H1 (cell line): ENCODE measurements around the gene KLHL2. TPM values are rescaled to one million over a fixed set of nuclear protein-coding genes. Genes with fewer than 3 reads are reported as not detected.

Source experiments
- CTCF ChIA-PET: fragments of 300-600 bp; sonication (Branson Sonifier 250); formaldehyde crosslinking; loops from one replicate; lab custom pipeline; 2021; ENCODE audit not compliant: partially characterized antibody; lab: Charles Lee
- POLR2A ChIA-PET: fragments of 300-600 bp; sonication (Branson Sonifier 250); formaldehyde crosslinking; loops from one replicate; lab custom pipeline; 2021; ENCODE audit warnings: inconsistent platforms; ENCODE audit not compliant: partially characterized antibody; lab: Charles Lee
- DNase-seq, 2 experiments: peaks; one replicate each; pipeline versions ENCODE4 v3.0.0 to v3.0.0-alpha.2; 2010 to 2022; ENCODE audit warnings: low spot score in 2 of 2, low read depth in 1 of 2, mixed read lengths in 1 of 2
- FAIRE-seq: peaks from 2 replicates; lab custom pipeline; 2011; peaks lifted over from hg19 to GRCh38; lab: Jason Lieb, UNC
- H2AFZ ChIP-seq: 2 replicates; pipeline ENCODE4 v1.8.1; 2012; ENCODE audit warnings: low read length, inconsistent platforms
- H2AK5ac ChIP-seq: 2 replicates; pipeline ENCODE4 v1.6.1; 2013; ENCODE audit warnings: low read depth, low read length
- H2BK120ac ChIP-seq: replicated peaks from 2 replicates; pipeline ENCODE3; 2013; ENCODE audit warnings: low read depth, low read length, inconsistent platforms
- H2BK12ac ChIP-seq: 2 replicates; pipeline ENCODE4 v1.6.1; 2013; ENCODE audit warnings: low read depth, low read length
- H2BK15ac ChIP-seq: 2 replicates; pipeline ENCODE4 v1.6.1; 2013; ENCODE audit warnings: low read length
- H2BK20ac ChIP-seq: 2 replicates; pipeline ENCODE4 v1.6.1; 2013; ENCODE audit warnings: low read length
- H2BK5ac ChIP-seq: 2 replicates; pipeline ENCODE4 v1.6.1; 2013; ENCODE audit warnings: low read depth, low read length
- H3K14ac ChIP-seq: 2 replicates; pipeline ENCODE4 v1.6.1; 2013; ENCODE audit warnings: inconsistent platforms; ENCODE audit not compliant: insufficient read length
- H3K18ac ChIP-seq: 2 replicates; pipeline ENCODE4 v1.6.1; 2013; ENCODE audit warnings: low read length; ENCODE audit errors: extremely low read depth
- H3K23ac ChIP-seq: 2 replicates; pipeline ENCODE4 v1.6.1; 2013; ENCODE audit warnings: inconsistent platforms; ENCODE audit not compliant: insufficient read length
- H3K23me2 ChIP-seq: 2 replicates; pipeline ENCODE4 v1.6.1; 2013; ENCODE audit warnings: low read depth, low read length
- H3K27ac ChIP-seq: 2 replicates; pipeline ENCODE4 v1.6.1; 2011; ENCODE audit warnings: low read depth, low read length, inconsistent platforms
- H3K27me3 ChIP-seq, 4 experiments: replicated peaks in 1 of 4; 1 replicate in 1 of 4; 2 replicates in 3 of 4; pipeline versions ENCODE4 v1.6.1 to v1.8.1; 2011 to 2013; ENCODE audit warnings: low read length in 3 of 4, mild to moderate bottlenecking in 3 of 4, inconsistent platforms in 2 of 4, mixed read lengths in 2 of 4, moderate library complexity in 1 of 4; ENCODE audit not compliant: control insufficient read depth in 3 of 4, insufficient read depth in 3 of 4; ENCODE audit errors: extremely low read depth in 1 of 4
- H3K36me3 ChIP-seq, 4 experiments: 2 replicates each; pipeline versions ENCODE4 v1.6.1 to v1.8.1; 2011 to 2013; ENCODE audit warnings: mild to moderate bottlenecking in 4 of 4, low read length in 3 of 4, moderate library complexity in 2 of 4, control low read depth in 1 of 4, inconsistent platforms in 1 of 4; ENCODE audit not compliant: insufficient read depth in 4 of 4, control insufficient read depth in 2 of 4
- H3K4ac ChIP-seq: replicated peaks from 2 replicates; pipeline ENCODE3; 2013; ENCODE audit warnings: low read length, low read depth, mixed read lengths, inconsistent platforms; ENCODE audit not compliant: insufficient read length
- H3K4me1 ChIP-seq, 4 experiments: replicated peaks in 1 of 4; 1 replicate in 1 of 4; 2 replicates in 3 of 4; pipeline versions ENCODE4 v1.6.1 to v1.8.1; 2011 to 2013; ENCODE audit warnings: low read length in 3 of 4, inconsistent platforms in 2 of 4, mixed read lengths in 1 of 4; ENCODE audit not compliant: insufficient read depth in 4 of 4, control insufficient read depth in 3 of 4
- H3K4me2 ChIP-seq, 2 experiments: 2 replicates each; pipeline versions ENCODE4 v1.6.1 to v1.8.1; 2011 to 2013; ENCODE audit warnings: low read depth in 2 of 2, low read length in 2 of 2, control low read depth in 1 of 2, inconsistent platforms in 1 of 2, mild to moderate bottlenecking in 1 of 2; ENCODE audit not compliant: insufficient read depth in 1 of 2
- H3K4me3 ChIP-seq, 4 experiments: fragments of 200-600, 300-600 bp in 1 of 4; sonication (generic), shearing (Covaris generic), sonication (Bioruptor Twin) in 1 of 4; 2 replicates each; pipeline versions ENCODE4 v1.5.1 to v1.8.1; 2011 to 2016; ENCODE audit warnings: low read length in 4 of 4, low read depth in 3 of 4, control low read depth in 2 of 4, inconsistent platforms in 2 of 4, mild to moderate bottlenecking in 2 of 4, mixed read lengths in 1 of 4, moderate library complexity in 1 of 4; ENCODE audit not compliant: insufficient read depth in 2 of 4; ENCODE audit errors: extremely low read depth in 1 of 4
- H3K56ac ChIP-seq: replicated peaks from 2 replicates; pipeline ENCODE3; 2013; ENCODE audit warnings: low read depth, mild to moderate bottlenecking, mixed read lengths, low read length, inconsistent platforms; ENCODE audit not compliant: insufficient read length
- H3K79me1 ChIP-seq: 2 replicates; pipeline ENCODE4 v1.6.1; 2013; ENCODE audit warnings: low read depth, low read length, control low read depth
- H3K79me2 ChIP-seq, 2 experiments: 2 replicates each; pipeline versions ENCODE4 v1.6.1 to v1.8.1; 2012 to 2013; ENCODE audit warnings: low read length in 2 of 2, mild to moderate bottlenecking in 2 of 2, inconsistent platforms in 1 of 2; ENCODE audit not compliant: insufficient read depth in 2 of 2, control insufficient read depth in 1 of 2
- H3K9ac ChIP-seq, 4 experiments: replicated peaks in 1 of 4; 1 replicate in 1 of 4; 2 replicates in 3 of 4; pipeline versions ENCODE4 v1.6.1 to v1.8.1; 2011 to 2013; ENCODE audit warnings: low read depth in 3 of 4, low read length in 3 of 4, control low read depth in 2 of 4, mild to moderate bottlenecking in 2 of 4, moderate library complexity in 2 of 4, inconsistent platforms in 1 of 4; ENCODE audit errors: extremely low read depth in 1 of 4
- H3K9me3 ChIP-seq, 2 experiments: 2 replicates each; pipeline versions ENCODE4 v1.6.1 to v1.8.1; 2012 to 2013; ENCODE audit warnings: mild to moderate bottlenecking in 2 of 2, moderate library complexity in 2 of 2, control low read depth in 1 of 2, inconsistent platforms in 1 of 2, low read depth in 1 of 2, low read length in 1 of 2, mixed read lengths in 1 of 2; ENCODE audit not compliant: insufficient read depth in 2 of 2
- H4K20me1 ChIP-seq, 2 experiments: replicated peaks in 1 of 2; 2 replicates each; pipeline versions ENCODE3 to v1.8.1; 2011 to 2013; ENCODE audit warnings: inconsistent platforms in 2 of 2, low read length in 2 of 2, mild to moderate bottlenecking in 1 of 2; ENCODE audit not compliant: insufficient read depth in 2 of 2, control insufficient read depth in 1 of 2
- H4K5ac ChIP-seq: 2 replicates; pipeline ENCODE4 v1.6.1; 2013; ENCODE audit warnings: low read length, low read depth, mixed read lengths, inconsistent platforms; ENCODE audit not compliant: insufficient read length
- H4K8ac ChIP-seq: 2 replicates; pipeline ENCODE4 v1.8.0; 2013; ENCODE audit warnings: mild to moderate bottlenecking, moderate library complexity, low read length, inconsistent platforms; ENCODE audit not compliant: insufficient read depth; ENCODE audit errors: extremely low read depth
- H4K91ac ChIP-seq: replicated peaks from 2 replicates; pipeline ENCODE3; 2013; ENCODE audit warnings: low read length, mixed read lengths, inconsistent platforms; ENCODE audit not compliant: insufficient read length
- BACH1 ChIP-seq: IDR thresholded peaks from 2 replicates; pipeline ENCODE4 v1.6.1; 2012; ENCODE audit warnings: low read length, improper control_type of control experiment
- BRCA1 ChIP-seq: IDR thresholded peaks from 2 replicates; pipeline ENCODE4 v1.6.1; 2012; ENCODE audit warnings: low read depth, low read length, improper control_type of control experiment
- CBX5 ChIP-seq: fragments of 300-800, 300-1000 bp; sonication (generic); IDR thresholded peaks from 2 replicates; pipeline ENCODE4 v1.7.1; 2016; ENCODE audit warnings: antibody characterized with exemption, low read length, low read depth
- CTCF ChIP-seq, 3 experiments: IDR thresholded peaks; 1 replicate in 2 of 3; 2 replicates in 1 of 3; pipeline versions ENCODE4 v1.5.1 to v1.6.1; 2011; ENCODE audit warnings: low read length in 3 of 3, mild to moderate bottlenecking in 3 of 3, inconsistent platforms in 2 of 3, low read depth in 1 of 3, moderate library complexity in 1 of 3; ENCODE audit not compliant: insufficient read depth in 1 of 3; ENCODE audit errors: control extremely low read depth in 1 of 3
- GABPA ChIP-seq: IDR thresholded peaks from 2 replicates; pipeline ENCODE4 v1.6.1; 2011; ENCODE audit warnings: mild to moderate bottlenecking, low read length, moderate library complexity, borderline replicate concordance; ENCODE audit not compliant: insufficient read depth
- RAD21 ChIP-seq, 2 experiments: IDR thresholded peaks in 1 of 2; conservative IDR thresholded peaks in 1 of 2; 2 replicates each; pipeline ENCODE4 v1.6.1; 2011; ENCODE audit warnings: low read depth in 2 of 2, low read length in 2 of 2, improper control_type of control experiment in 1 of 2, inconsistent platforms in 1 of 2, mild to moderate bottlenecking in 1 of 2, moderate library complexity in 1 of 2
- RFX5 ChIP-seq: IDR thresholded peaks from 2 replicates; pipeline ENCODE4 v1.6.1; 2011; ENCODE audit warnings: low read depth, low read length, improper control_type of control experiment, borderline replicate concordance
- SAP30 ChIP-seq: fragments of 300-600 bp; sonication (generic); IDR thresholded peaks from 2 replicates; pipeline ENCODE4 v1.7.1; 2012; ENCODE audit warnings: low read length, moderate library complexity, mild to moderate bottlenecking, inconsistent platforms; ENCODE audit not compliant: insufficient read depth, insufficient replicate concordance
- WGBS, 2 experiments: shearing (Covaris generic) in 1 of 2; methylation state at CpG; one replicate each; pipeline versions ENCODE4 v1.1.6 to v1.1.7; 2013 to 2015; ENCODE audit warnings: low lambda C conversion rate in 2 of 2, mixed read lengths in 2 of 2, inconsistent platforms in 1 of 2, low coverage in 1 of 2, missing lambda C conversion rate in 1 of 2; ENCODE audit not compliant: insufficient replicate concordance in 2 of 2, insufficient coverage in 1 of 2, insufficient read length in 1 of 2; ENCODE audit errors: extremely low coverage in 1 of 2, missing lambda C conversion rate in 1 of 2; 5-methylcytosine and 5-hydroxymethylcytosine counted together
- polyA plus RNA-seq, 7 experiments: library from polyadenylated mRNA; depleted of rRNA in 3 of 7; stranded (reverse) in 5 of 7; unstranded in 2 of 7; fragments of >200 nt in 5 of 7; fragments of 200-250 nt in 2 of 7; gene quantifications; 1 replicate in 5 of 7; 2 replicates in 1 of 7; 4 replicates in 1 of 7; pipeline versions ENCODE4 v1.2.1 to v1.2.3, GENCODE V29; 2011 to 2013; ENCODE audit warnings: missing spikeins in 2 of 7, mixed read lengths in 2 of 7
- total RNA-seq: library from RNA; stranded (reverse); fragmentation: NEBNext Ultra II Directional; extraction: Animal tissue kit (Norgen Biotek cat#: 25700); gene quantifications from 2 replicates; pipeline ENCODE4 v1.2.1, GENCODE V29; 2021

KLHL2 gene
- total and polyA plus RNA-seq, 2 of the 8 experiments (the other 6 are each of a cell fraction or from before 2014, with no cell fraction given): 5.2 to 12.0 TPM

- Histone ChIP-seq H3K27me3 (no peaks in the 10 kb centered on the region), H3K36me3 (no peaks in the 10 kb centered on the region), H3K4me3 (no peak overlapping the region), H2BK12ac (no peak overlapping the region), H4K20me1 (no peaks in the 10 kb centered on the region), H4K5ac (no peak overlapping the region), H3K23me2 (no peaks in the 10 kb centered on the region), H3K9ac (no peak overlapping the region), H3K4me2 (no peak overlapping the region), H2BK20ac (no peak overlapping the region), H2BK15ac (no peak overlapping the region), H2BK5ac (no peak overlapping the region), H3K4me1 (no peaks in the 10 kb centered on the region), H3K14ac (no peak overlapping the region), H2AFZ (peak overlapping the region; percentile 90), H3K18ac (no peak overlapping the region), H3K79me1 (no peaks in the 10 kb centered on the region), H2BK120ac (no peak overlapping the region), H3K23ac (no peak overlapping the region), H3K9me3 (peaks cover 0 to 5% of the 10 kb centered on the region in 2 experiments; a peak in 1 of 4 replicates), H2AK5ac (no peak overlapping the region), H4K8ac (no peak overlapping the region), H3K27ac (no peak overlapping the region), H3K56ac (no peak overlapping the region), H3K4ac (no peak overlapping the region), H3K79me2 (no peaks in the 10 kb centered on the region), H4K91ac (no peak overlapping the region)
- WGBS, 2 experiments: 85% methylated on average over 5 of the region's 5 CpGs; no CpG with 5 or more reads in 1 of the 2 experiments
- no peak for DNase-seq
- POLR2A ChIA-PET: no interaction called here
- CTCF ChIA-PET: interaction anchor here (0.5 to 14.3 kb wide), 29 partner anchors 9 to 1856 kb away, joined by 3 to 235 read pairs (median 4); partner anchors contain the start of genes CPE and TMEM192
- TF ChIP-seq CTCF (IDR thresholded peaks at IDR 0.05; ENCODE audit: control extremely low read depth in 1 of 3, insufficient read depth in 1 of 3, low read depth in 1 of 3, low read length in 3 of 3): peak; percentile 38 to 50 (median 40)
- TF ChIP-seq CBX5: no peak
- no peak for TF ChIP-seq GABPA
- peak in 1 of 2 experiments; percentile 23; a peak in 1 of 4 replicates for TF ChIP-seq RAD21 (IDR thresholded peaks at IDR 0.05 in 1 of 2, conservative IDR thresholded peaks at IDR 0.05 in 1 of 2; ENCODE audit: low read depth in 2 of 2, low read length in 2 of 2)
- no peak for TF ChIP-seq BACH1
- TF ChIP-seq SAP30: no peak
- TF ChIP-seq BRCA1: no peak
- TF ChIP-seq RFX5: no peak
- no peak for FAIRE-seq
Measured at GRCh38 chr4:165351359-165352130, 144.2 kb downstream of the KLHL2 start.
